ENCODE data around the gene ACSL4.
"Not testable (repeated sequence)": the region's sequence is repeated elsewhere in the genome, so short reads cannot be mapped to it uniquely, and the experiment has no call there.

The ACSL4 gene

DNA sequence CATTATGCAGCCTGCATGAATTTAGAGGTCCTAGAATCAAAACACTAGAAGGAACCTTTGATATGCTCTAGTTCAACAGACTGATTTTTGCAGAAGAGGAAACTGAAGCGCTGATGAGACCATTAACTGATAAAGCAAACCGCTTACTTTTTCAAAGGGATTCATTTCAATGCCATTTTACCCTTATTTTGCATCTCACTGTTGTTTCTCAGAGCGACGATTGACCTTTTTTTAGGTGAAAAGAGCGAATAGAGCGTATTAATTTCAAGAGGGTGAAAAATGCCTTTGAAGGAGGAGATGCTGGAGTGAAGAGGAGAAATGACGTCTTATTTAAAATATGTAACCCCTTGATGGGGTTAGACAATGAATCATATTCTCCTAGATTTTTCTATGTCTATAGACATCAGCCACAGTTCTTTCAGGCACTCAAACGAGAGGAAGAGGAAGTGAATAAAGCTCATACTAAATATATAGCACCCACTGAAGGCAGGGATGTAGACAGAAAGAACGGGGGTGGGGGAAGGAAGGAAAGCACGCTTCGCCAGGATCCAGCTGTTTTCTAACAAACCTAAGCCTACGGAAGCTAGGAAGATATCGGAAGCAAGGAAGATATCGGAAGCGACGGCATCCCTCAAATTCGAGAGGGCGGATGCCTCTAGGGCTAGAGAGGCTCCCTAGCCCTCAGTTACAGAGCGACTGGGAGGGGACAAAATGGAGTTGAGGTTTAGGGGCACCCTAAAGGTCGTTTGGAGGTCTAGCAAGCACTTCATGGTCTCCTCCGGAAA is 848 bp downstream of the ACSL4 start:
- peak overlapping the region; percentile 81 to 90 for H3K9ac ChIP-seq (ENCODE audit: low read length in 2 of 2)
- peak overlapping the region; percentile 46 for H3K27ac ChIP-seq (ENCODE audit: low read length)
- H3K9me3 ChIP-seq (ENCODE audit: control insufficient read depth in 2 of 2, low read length in 2 of 2), result no peaks in the 10 kb centered on the region
- no peaks in the 10 kb centered on the region for H3K27me3 ChIP-seq (ENCODE audit: control insufficient read depth in 1 of 2, insufficient read depth in 2 of 2, low read length in 2 of 2)
- H3K36me3 ChIP-seq (ENCODE audit: control insufficient read depth in 2 of 2, insufficient read depth in 2 of 2, low read length in 2 of 2), result no peaks in the 10 kb centered on the region
- H3K4me1 ChIP-seq (ENCODE audit: control insufficient read depth, insufficient read depth, low read length), result no peaks in the 10 kb centered on the region
- H3K4me3 ChIP-seq (ENCODE audit: low read length in 2 of 2), result peak overlapping the region; percentile 79 to 91

DNA sequence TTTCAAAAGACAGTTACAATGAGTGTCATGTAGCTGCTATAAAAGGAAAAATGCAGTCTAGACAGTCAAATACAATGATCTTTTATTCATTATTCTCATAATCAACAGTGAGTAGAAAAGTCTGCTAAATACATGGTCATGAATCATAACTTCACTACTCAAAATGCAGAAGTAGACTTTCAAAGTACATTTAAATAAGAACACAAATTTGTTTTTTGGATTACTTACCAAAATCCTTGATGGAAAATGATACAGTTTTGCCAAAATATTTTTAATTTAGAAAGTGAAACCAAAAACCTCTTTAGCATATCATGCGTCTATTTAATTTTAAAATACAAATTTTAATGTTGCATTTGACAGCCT is 4.9 kb downstream of the ACSL4 start:
- Histone ChIP-seq H3K4me3 (ENCODE audit: low read length in 2 of 2) (no peak overlapping the region), H3K9ac (ENCODE audit: low read length in 2 of 2) (no peak overlapping the region), H3K4me1 (ENCODE audit: control insufficient read depth, insufficient read depth, low read length) (no peaks in the 10 kb centered on the region), H3K9me3 (ENCODE audit: control insufficient read depth in 2 of 2, low read length in 2 of 2) (no peaks in the 10 kb centered on the region), H3K36me3 (ENCODE audit: control insufficient read depth in 2 of 2, insufficient read depth in 2 of 2, low read length in 2 of 2) (no peaks in the 10 kb centered on the region), H3K27me3 (ENCODE audit: control insufficient read depth in 1 of 2, insufficient read depth in 2 of 2, low read length in 2 of 2) (no peaks in the 10 kb centered on the region), H3K27ac (ENCODE audit: low read length) (no peak overlapping the region)

DNA sequence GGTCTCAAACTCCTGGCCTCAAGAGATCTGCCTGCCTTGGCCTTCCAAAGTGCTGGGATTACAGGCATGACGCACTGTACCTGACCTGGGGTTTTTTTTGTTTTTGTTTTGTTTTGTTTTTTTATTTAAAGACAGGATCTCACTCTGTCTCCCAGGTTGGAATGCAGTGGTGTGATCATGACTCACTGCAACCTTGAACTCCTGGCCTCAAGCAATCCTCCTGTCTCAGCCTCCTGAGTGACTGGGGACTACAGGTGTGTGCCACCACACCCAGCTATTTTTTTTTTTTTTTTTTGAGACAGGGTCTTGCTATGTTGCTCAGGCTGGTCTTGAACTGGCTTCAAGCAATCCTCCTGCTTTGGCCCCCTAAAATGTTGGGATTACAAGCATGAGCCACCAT is 8.1 kb downstream of the ACSL4 start:
- H3K9me3 ChIP-seq (ENCODE audit: control insufficient read depth in 2 of 2, low read length in 2 of 2); H3K4me1 ChIP-seq (ENCODE audit: control insufficient read depth, insufficient read depth, low read length); H3K27me3 ChIP-seq (ENCODE audit: control insufficient read depth in 1 of 2, insufficient read depth in 2 of 2, low read length in 2 of 2); H3K36me3 ChIP-seq (ENCODE audit: control insufficient read depth in 2 of 2, insufficient read depth in 2 of 2, low read length in 2 of 2); H3K9ac ChIP-seq (ENCODE audit: low read length in 2 of 2); H3K4me3 ChIP-seq (ENCODE audit: low read length in 2 of 2); H3K27ac ChIP-seq (ENCODE audit: low read length): not testable (repeated sequence)

DNA sequence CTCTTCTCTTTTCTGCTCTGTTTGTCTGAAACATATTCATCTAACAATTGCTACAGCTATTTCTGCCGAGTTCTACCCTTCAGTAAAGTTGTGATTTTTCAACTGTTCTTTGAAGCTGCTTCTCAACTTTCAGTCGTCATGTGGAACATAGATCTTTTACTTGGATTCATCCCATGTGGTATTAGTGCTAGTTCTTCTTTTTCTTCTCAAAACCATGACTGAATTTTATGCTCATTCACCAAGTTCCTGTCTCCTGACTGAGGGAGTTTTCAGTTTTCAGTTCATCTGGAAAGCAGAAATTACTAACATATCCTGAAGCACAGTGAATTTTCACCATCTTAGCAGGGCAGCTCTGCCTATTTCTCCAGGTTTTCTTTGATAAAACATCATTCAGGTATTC is 12.1 kb downstream of the ACSL4 start:
- Histone ChIP-seq H3K27ac (ENCODE audit: low read length) (no peak overlapping the region), H3K36me3 (ENCODE audit: control insufficient read depth in 2 of 2, insufficient read depth in 2 of 2, low read length in 2 of 2) (no peaks in the 10 kb centered on the region), H3K27me3 (ENCODE audit: control insufficient read depth in 1 of 2, insufficient read depth in 2 of 2, low read length in 2 of 2) (no peaks in the 10 kb centered on the region), H3K9ac (ENCODE audit: low read length in 2 of 2) (no peak overlapping the region), H3K9me3 (ENCODE audit: control insufficient read depth in 2 of 2, low read length in 2 of 2) (no peaks in the 10 kb centered on the region), H3K4me1 (ENCODE audit: control insufficient read depth, insufficient read depth, low read length) (no peaks in the 10 kb centered on the region), H3K4me3 (ENCODE audit: low read length in 2 of 2) (no peak overlapping the region)

DNA sequence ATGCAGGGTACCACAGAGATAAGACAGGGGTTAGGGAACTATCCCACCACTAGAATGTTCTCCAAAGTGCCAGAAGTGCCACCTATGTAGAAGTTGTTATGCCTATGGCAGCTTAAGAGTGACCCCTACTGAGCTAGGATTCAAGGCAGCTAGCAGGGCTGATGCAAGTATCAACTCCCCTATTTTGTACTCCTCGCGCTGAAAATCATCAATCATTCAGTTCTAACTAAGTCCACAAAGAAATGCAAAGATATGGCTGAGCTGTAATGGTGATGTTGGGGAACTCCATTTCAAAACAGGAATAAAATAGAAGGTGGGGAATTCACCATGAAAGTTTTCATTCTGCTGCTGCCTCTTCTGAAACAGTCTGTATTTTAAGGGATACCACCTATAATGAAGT is 13.8 kb downstream of the ACSL4 start:
- H3K36me3 ChIP-seq (ENCODE audit: control insufficient read depth in 2 of 2, insufficient read depth in 2 of 2, low read length in 2 of 2), result no peaks in the 10 kb centered on the region
- no peaks in the 10 kb centered on the region for H3K4me1 ChIP-seq (ENCODE audit: control insufficient read depth, insufficient read depth, low read length)
- H3K9ac ChIP-seq (ENCODE audit: low read length in 2 of 2), result no peak overlapping the region
- H3K9me3 ChIP-seq (ENCODE audit: control insufficient read depth in 2 of 2, low read length in 2 of 2), result no peaks in the 10 kb centered on the region
- H3K27me3 ChIP-seq (ENCODE audit: control insufficient read depth in 1 of 2, insufficient read depth in 2 of 2, low read length in 2 of 2), result no peaks in the 10 kb centered on the region
- H3K27ac ChIP-seq (ENCODE audit: low read length), result no peak overlapping the region
- no peak overlapping the region for H3K4me3 ChIP-seq (ENCODE audit: low read length in 2 of 2)

DNA sequence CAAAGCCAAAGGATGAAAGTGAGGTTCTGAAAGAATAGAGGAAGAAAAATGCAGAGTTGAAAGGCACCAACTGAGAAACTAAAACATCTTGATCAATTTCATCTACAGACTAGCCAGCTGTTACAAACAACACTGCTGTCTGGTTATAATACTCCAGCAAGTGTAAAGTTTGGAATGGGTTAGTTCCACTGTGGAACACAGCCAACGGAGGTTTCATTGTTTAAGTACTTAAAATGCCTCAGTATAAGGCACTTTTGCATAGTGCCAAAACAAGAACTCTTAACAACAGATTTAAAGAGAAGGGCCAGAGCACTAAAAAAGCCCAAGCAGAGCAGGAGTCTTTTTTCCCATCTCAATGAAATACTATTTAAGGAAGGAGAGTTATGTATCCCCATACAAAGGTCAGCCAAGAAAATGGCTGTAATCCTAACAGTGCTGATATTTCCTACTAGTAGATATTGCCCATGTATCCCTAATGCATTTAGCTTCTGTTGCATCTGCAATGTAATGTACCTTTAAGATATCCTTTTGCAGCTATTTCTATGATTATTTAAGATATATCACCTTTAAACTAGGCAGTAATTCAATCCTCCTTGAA is 16.5 kb downstream of the ACSL4 start:
- H3K27me3 ChIP-seq (ENCODE audit: control insufficient read depth in 1 of 2, insufficient read depth in 2 of 2, low read length in 2 of 2), result no peaks in the 10 kb centered on the region
- H3K9ac ChIP-seq (ENCODE audit: low read length in 2 of 2), result no peak overlapping the region
- no peaks in the 10 kb centered on the region for H3K4me1 ChIP-seq (ENCODE audit: control insufficient read depth, insufficient read depth, low read length)
- H3K4me3 ChIP-seq (ENCODE audit: low read length in 2 of 2), result no peak overlapping the region
- H3K36me3 ChIP-seq (ENCODE audit: control insufficient read depth in 2 of 2, insufficient read depth in 2 of 2, low read length in 2 of 2), result no peaks in the 10 kb centered on the region
- H3K9me3 ChIP-seq (ENCODE audit: control insufficient read depth in 2 of 2, low read length in 2 of 2), result no peaks in the 10 kb centered on the region
- no peak overlapping the region for H3K27ac ChIP-seq (ENCODE audit: low read length)

DNA sequence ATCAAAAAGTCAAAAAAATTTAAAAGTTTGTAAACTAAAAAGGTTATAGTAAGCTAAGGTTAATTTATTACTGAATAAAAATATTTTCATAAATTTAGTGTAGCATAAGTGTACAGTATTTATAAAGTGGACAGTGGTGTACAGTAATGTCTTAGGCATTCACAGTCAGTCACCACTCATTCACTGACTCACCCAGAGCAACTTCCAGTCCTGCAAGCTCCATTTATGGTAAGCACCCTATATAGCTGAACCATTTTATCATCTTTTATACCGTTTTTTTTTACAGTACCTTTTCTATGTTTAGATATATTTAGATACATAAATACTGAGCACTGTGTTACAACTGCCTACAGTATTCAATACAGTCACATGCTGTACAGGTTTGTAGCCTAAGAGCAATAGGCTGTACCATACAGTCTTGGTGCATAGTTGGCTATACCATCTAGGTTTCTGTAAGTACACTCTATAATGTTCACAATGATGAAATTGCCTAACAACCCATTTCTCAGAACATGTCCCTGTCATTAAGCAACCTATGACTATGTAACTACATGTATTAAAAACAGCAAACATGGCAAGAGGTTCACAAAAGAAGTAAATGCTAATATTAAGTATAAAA is 18.6 kb downstream of the ACSL4 start:
- no peak overlapping the region for H3K4me3 ChIP-seq (ENCODE audit: low read length in 2 of 2)
- no peak overlapping the region for H3K27ac ChIP-seq (ENCODE audit: low read length)
- H3K27me3 ChIP-seq (ENCODE audit: control insufficient read depth in 1 of 2, insufficient read depth in 2 of 2, low read length in 2 of 2), result no peaks in the 10 kb centered on the region
- no peaks in the 10 kb centered on the region for H3K36me3 ChIP-seq (ENCODE audit: control insufficient read depth in 2 of 2, insufficient read depth in 2 of 2, low read length in 2 of 2)
- H3K4me1 ChIP-seq (ENCODE audit: control insufficient read depth, insufficient read depth, low read length), result no peaks in the 10 kb centered on the region
- H3K9ac ChIP-seq (ENCODE audit: low read length in 2 of 2), result no peak overlapping the region
- no peaks in the 10 kb centered on the region for H3K9me3 ChIP-seq (ENCODE audit: control insufficient read depth in 2 of 2, low read length in 2 of 2)

DNA sequence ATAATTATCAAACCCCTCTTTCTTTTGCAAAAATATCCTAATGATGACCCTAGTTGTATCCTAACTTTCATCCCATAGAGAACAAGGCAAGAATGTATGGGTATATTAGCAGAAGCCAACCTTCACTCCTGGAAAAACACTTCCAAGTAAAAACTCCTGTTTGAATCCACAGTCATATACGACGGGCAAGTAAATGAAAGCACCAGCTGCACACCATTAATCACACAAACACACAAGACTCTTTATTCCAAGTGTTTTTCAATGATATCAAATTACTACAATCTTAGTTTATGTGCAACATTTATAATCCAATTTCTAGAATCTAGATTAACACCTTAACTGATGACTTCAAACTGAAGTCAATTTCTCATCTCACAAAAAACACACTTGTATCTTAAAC is 22.9 kb downstream of the ACSL4 start:
- Histone ChIP-seq H3K4me1 (ENCODE audit: control insufficient read depth, insufficient read depth, low read length) (no peaks in the 10 kb centered on the region), H3K27me3 (ENCODE audit: control insufficient read depth in 1 of 2, insufficient read depth in 2 of 2, low read length in 2 of 2) (no peaks in the 10 kb centered on the region), H3K4me3 (ENCODE audit: low read length in 2 of 2) (no peak overlapping the region), H3K9me3 (ENCODE audit: control insufficient read depth in 2 of 2, low read length in 2 of 2) (no peaks in the 10 kb centered on the region), H3K9ac (ENCODE audit: low read length in 2 of 2) (no peak overlapping the region), H3K27ac (ENCODE audit: low read length) (no peak overlapping the region), H3K36me3 (ENCODE audit: control insufficient read depth in 2 of 2, insufficient read depth in 2 of 2, low read length in 2 of 2) (no peaks in the 10 kb centered on the region)

DNA sequence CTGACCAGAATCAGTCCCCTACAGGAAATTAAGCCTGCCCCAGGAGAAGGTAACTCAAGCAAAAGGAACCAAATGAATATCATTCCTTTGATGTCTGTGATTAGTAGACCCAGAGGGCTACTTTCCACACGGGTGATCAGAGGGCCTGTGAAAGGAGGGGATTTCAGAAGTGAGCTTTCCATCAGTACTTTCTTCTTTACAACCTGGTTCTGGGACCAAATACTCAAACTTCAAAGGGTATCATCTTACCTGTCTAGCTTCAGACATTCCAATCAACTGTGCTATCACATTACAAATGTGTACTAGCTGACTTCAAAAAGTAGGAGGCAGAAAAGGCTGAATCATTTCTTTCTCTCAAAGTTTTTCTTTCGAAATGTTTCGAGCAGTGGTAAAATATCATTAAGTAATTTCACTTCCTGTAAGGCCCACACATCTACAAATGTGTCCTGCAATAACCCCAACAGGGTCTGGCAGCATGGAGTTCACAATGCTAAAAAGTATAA is 23.9 kb downstream of the ACSL4 start:
- no peak overlapping the region for H3K27ac ChIP-seq (ENCODE audit: low read length)
- H3K4me1 ChIP-seq (ENCODE audit: control insufficient read depth, insufficient read depth, low read length), result no peaks in the 10 kb centered on the region
- H3K36me3 ChIP-seq (ENCODE audit: control insufficient read depth in 2 of 2, insufficient read depth in 2 of 2, low read length in 2 of 2), result no peaks in the 10 kb centered on the region
- H3K4me3 ChIP-seq (ENCODE audit: low read length in 2 of 2), result no peak overlapping the region
- H3K9me3 ChIP-seq (ENCODE audit: control insufficient read depth in 2 of 2, low read length in 2 of 2), result no peaks in the 10 kb centered on the region
- no peak overlapping the region for H3K9ac ChIP-seq (ENCODE audit: low read length in 2 of 2)
- H3K27me3 ChIP-seq (ENCODE audit: control insufficient read depth in 1 of 2, insufficient read depth in 2 of 2, low read length in 2 of 2), result no peaks in the 10 kb centered on the region

DNA sequence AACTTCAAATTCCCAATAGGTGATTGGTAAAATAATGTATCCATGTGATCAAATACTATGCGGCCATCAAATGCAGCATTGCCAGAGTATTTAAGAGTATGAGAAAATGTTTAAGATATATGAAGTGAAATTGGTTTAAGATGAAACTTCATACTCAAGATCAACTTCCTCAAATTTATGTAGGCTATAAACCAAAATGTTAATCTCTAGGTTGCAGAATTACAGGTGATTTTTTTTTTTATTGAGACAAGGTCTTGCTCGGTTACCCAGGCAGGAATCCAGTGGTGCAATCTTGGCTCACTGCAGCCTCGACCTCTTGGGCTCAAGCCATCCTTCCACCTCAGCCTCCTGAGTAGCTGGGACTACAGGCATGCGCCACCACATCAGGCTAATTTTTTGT is 25.3 kb downstream of the ACSL4 start:
- no peaks in the 10 kb centered on the region for H3K27me3 ChIP-seq (ENCODE audit: control insufficient read depth in 1 of 2, insufficient read depth in 2 of 2, low read length in 2 of 2)
- no peaks in the 10 kb centered on the region for H3K9me3 ChIP-seq (ENCODE audit: control insufficient read depth in 2 of 2, low read length in 2 of 2)
- no peak overlapping the region for H3K4me3 ChIP-seq (ENCODE audit: low read length in 2 of 2)
- H3K9ac ChIP-seq (ENCODE audit: low read length in 2 of 2), result no peak overlapping the region
- no peaks in the 10 kb centered on the region for H3K36me3 ChIP-seq (ENCODE audit: control insufficient read depth in 2 of 2, insufficient read depth in 2 of 2, low read length in 2 of 2)
- no peaks in the 10 kb centered on the region for H3K4me1 ChIP-seq (ENCODE audit: control insufficient read depth, insufficient read depth, low read length)
- no peak overlapping the region for H3K27ac ChIP-seq (ENCODE audit: low read length)

DNA sequence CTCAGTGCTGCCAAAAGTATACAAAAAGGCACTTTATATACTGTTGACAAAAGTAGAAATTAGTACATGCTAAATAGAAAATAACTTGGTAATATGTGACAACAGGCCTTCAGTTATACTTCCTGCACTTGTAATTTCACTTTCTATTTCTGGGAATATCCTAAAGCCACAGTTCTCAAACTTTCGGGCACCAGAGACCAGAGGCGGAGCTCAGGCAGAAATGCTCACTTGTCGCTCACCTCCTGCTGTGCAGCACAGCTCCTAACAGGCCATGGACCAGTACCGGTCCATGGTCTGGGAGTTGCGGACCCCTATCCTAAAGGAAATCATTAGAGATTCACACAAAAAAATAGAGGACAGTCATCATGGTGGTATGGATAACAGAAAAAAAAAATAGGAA is 25.7 kb downstream of the ACSL4 start:
- no peaks in the 10 kb centered on the region for H3K36me3 ChIP-seq (ENCODE audit: control insufficient read depth in 2 of 2, insufficient read depth in 2 of 2, low read length in 2 of 2)
- H3K27me3 ChIP-seq (ENCODE audit: control insufficient read depth in 1 of 2, insufficient read depth in 2 of 2, low read length in 2 of 2), result no peaks in the 10 kb centered on the region
- H3K9me3 ChIP-seq (ENCODE audit: control insufficient read depth in 2 of 2, low read length in 2 of 2), result no peaks in the 10 kb centered on the region
- H3K27ac ChIP-seq (ENCODE audit: low read length), result no peak overlapping the region
- H3K9ac ChIP-seq (ENCODE audit: low read length in 2 of 2), result no peak overlapping the region
- H3K4me1 ChIP-seq (ENCODE audit: control insufficient read depth, insufficient read depth, low read length), result no peaks in the 10 kb centered on the region
- H3K4me3 ChIP-seq (ENCODE audit: low read length in 2 of 2), result no peak overlapping the region
